Measurements from ENCODE around the gene THRA.

THRA gene

DNA sequence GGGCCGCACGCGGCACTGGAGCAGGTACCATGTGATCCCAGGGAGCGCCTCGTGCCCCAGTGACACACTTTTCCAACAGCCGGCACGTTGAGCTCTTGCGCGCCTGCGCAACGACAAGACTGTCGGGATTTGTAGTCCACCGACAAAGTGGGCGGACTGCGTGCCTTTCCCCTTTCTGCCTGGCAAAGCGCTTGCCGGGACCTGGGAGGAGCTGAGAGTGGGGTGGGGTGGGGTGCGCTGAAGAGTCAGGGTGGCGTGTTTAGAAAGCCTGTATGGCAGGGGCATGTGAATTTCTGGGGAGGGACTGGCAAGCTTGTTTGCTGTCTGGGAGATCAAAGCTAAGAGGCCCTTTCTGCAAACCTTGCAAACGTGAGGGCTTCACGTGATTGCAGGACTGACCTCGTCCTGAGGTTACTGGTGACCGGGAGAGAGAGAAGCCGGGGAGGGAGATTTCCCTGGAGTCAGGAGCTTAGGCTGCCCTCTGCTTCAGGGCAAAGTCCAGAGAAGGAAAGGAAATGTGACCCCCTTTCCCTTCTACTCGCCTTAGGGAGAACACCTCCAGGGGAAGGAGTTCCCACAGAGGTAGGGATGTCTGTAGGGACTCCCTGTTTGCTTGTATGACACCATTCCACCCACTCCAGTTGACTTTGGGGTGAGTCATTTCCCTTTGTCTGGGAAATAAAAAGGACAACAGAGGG lies 38.1 kb downstream of the THRA start:
- DNase-seq: peak; percentile 95

DNA sequence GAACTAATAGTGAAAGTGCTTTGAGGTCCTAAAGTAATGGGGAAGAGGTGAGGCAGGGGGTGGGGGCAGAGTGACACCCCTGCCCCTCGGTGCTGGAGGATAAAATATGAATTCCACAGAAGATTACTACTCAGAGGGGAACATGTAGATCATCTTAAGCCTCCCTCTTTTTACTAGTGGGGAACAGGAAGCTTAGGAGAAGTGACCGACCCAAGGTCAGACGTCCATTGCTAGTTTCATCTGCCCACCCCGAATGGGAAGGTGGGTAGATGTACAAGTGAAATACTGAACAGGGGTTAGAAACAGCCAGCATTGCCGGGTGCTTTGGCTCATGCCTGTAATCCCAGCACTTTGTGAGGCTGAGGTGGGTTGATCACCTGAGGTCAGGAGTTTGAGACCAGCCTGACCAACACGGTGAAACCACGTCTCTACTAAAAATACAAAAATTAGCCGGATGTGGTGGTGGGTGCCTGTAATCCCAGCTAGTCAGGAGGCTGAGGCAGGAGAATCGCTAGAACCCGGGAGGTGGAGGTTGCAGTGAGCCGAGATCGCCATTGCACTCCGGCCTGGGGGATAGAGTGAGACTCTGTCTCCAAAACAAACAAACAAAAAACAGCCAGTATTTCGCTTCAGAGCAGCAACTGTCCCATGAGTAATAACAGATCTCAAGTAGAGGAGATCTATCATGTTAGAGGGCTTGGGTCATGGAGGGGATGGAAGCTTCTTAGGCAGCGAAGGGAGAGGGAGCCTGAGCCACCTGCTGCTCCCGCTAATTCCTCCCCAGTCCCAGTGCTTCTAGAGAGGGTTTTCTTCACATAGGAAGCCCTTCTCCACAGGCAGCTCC lies 38.8 kb downstream of the THRA start:
- no peak for DNase-seq

DNA sequence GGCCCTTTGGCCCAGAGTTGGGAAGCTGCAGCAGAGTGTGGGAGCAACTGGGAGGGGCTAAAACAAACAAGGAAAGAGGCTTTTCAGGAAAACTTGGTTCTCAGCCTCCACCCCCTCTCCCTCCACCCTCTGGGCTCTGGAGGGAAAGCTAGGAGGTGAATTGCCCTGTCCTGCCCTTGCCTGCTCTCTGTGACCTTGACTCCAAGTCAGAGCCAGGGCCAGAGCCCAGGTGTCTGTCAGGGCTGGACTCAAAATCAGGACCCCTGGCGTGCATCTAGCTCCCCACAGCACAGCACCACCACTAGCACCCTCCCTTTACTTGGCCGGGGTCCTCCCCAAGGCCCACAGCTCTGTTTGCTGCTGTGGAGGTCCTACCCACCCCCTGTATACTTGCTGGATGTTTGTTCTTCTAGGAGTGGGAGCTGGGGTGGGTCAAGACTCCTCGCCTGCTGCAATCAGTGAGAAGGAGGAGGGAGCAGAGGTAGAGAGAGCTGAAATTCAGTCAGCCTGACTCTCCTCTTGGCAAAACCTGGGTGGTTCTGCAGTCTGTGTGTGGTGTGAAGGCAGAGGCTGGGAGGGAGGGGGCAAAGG lies 40.4 kb downstream of the THRA start:
- no peak for DNase-seq

DNA sequence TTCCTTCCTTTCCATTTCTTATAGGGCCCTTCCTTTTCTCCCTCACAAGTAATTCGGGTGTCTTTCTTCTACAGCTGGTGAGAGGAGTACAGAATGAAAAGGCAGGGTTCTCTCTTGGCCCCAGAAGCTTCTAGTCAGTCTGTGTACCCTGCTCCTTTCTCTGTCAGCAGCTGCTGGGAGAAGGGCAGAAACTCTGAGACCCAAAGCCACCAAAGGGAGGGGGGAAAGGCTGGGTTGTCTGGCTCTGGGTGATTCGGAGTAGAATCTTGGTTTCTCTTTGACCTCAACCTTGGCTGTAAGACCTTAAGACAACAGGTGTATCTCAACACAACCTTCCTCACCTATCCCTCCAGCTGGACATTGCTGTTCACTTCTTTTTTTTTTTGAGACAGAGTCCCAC lies 40.9 kb downstream of the THRA start:
- no peak for DNase-seq

DNA sequence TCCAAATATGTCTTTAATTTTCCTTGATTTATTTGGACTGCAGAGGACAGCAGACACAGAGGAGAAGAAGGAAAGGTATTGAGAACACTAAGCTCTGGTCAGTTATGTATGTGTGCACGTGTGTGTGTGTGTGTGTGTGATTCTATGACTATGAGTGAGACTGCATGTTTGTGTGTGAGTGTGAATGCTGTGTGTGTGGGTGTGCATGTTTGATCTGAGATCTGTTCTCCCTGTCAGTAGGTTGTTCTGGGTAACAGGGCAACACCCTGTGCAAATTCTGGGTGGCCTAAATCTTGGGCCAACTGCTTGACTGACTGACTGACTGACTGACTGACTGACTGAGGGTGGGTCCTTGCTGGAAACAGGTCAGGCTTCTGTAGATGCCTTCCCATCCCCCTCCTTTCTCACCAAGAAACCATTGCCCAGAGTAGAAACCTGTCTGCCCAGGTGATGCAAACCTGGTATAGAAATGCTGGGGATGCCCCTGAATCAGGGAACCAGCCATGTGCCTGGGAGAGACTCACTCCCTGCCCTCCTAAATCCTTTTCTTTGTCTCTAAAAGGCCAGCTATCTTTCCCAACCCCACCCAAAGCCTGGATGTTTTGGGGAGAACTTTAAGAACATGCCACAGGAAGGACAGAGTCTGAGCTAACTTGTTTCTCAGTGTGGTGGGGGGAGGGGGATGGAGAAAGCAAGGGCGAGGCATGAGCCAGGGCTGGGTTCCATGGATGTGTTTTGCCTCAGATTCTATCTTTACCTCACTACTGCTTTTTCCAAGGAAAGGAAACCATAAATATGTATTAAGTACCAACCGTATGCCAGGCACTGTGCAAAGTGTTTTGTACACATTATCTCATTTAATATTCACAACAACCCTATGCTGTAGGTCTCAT lies 42.1 kb downstream of the THRA start:
- DNase-seq: no peak

DNA sequence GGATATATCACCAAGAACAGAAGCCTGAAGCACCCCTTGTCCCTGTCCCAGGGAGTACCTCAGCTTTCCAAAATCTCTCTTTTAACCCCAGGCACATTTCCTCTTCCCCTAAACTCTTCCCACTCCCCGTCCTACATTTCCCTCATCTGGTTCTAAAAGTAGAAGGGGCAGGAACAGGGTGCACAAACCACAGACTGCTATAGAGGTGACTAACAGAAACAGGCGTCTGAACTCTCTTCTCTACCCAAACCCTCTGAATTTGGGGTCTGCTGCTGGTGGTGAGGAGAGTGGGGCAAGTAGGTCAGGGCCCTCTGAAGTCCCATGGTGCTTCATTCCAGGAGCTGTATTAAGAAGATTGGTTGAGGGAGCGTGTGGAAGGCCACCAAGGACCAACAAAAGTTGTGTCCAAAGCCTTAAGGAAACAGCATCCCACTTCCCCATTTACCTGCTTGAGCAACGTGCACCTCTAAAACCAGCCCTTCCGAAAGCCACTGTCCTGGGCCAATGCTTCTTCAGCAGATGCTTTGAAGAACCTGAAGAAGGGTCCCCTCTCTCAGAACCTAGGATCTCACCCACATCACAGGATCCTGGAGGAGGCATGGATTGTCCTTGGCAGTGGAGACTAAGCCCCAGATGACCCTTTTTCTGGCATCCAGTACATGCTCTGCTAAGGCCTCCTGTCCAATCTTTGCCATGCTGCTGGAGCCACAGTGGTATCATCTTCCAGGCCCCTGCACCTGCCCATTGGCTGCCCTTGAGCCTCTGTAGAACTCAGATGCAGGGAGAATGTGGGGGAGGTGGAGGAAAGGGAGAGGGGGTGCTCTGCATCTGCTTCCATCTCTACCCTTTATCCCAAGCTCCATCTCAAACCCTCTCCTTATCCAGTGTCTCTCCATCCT lies 43.3 kb downstream of the THRA start:
- DNase-seq: no peak

DNA sequence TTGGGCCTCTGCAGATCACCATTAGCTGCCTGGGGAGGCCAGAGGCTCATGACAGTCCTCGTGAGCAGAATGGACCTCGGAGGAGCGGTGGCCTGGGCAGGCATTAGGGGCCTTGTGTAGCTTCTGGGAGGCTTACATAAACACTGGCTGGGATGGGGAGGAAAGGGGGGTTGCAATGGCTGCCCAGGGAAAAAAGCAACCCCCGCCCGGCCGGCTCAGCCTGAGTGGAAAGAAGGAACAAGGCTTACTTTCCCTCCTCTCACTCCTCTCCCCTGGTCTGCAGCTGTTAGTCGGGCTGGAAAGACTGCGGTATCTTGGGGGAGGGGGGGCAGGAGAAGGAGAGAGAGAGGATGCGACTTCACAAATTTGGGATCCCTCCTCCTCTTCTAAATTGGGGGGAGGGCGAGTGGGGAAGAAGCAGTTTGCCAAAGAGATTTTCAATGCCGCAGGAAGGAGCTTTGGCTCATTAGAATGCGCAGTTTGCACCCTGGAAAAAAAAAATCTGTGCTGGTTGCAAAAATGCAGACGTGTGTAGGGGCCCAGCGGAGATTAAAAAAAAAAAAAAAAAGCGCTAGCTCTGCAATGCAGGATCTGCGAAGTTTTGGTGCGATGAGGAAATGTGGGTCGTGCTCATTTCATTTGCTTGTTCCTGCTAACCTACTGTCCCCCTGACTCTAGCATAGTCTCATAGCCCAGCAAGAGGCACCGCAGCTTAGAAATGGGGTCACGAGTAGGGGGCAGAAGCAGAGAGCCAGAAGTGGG lies 44.2 kb downstream of the THRA start:
- DNase-seq: no peak

DNA sequence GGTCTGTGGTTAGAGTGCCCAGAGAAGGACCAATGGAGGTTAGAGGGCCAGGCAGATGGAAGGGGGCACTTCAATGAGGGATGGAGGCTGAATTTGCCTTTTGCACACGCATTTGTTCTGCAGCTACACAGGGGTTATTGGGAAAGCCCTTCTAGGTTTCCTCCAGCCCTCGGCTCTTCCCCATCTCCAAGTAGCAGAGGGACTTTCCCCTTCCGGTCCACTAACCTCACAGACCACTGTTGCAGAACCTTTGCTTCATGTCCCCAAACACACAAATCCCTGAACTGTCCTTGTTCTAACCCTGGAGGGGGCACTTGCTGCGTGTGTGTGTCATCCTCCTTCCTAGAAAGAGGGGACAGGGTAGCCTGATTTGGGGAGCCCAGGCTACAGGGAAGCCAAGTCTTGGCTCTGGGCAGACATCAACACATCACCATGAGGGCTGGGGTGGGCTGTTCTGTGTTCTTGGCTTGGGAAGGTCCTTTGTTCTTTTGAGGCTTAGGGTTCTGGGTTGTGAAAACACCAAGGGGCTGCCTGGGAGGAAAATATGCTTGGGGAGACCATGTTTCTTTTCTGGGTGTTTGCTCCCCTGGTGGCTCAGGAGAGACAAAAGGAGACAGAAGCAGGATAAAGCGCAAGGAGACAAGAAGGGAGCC lies 44.9 kb downstream of the THRA start:
- no peak for DNase-seq

DNA sequence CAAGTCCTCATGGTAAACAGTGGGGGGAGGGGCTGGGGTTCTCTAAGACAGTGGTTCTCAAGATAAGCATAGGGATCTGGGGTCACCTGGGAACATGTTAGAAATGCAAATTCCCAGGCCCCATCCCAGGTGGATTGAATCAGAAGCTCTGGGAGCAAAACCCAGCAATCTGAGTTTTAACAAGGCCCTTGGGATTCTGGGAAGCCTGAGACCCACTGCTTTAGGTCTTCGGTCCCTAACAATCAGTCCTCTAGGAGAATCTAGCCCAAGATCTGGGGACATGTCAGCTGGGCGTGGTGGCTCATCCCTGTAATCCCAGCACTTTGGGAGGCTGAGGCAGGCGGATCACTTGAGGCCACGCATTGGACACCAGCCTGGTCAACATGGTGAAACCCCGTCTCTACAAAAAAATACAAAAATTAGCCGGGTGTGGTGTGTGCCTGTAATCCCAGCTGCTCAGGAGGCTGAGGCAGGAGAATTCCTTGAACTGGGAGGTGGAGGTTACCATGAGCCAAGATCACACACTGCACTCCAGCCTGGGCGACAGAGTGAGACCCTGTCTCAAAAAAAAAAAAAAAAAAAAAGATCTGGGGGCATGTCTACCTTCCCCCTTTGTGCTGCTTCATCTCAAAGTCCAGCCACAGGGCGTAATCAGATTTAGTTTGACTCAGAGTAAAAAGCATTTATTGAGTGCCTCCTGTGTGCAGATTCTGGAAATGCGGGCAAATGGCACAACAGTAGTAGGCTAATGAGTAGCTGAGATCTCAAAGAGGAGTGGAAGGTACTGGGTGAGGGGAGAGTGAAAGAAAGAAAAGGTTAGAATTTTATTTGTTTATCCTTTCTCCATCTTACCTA lies 46.4 kb downstream of the THRA start:
- no peak for DNase-seq

DNA sequence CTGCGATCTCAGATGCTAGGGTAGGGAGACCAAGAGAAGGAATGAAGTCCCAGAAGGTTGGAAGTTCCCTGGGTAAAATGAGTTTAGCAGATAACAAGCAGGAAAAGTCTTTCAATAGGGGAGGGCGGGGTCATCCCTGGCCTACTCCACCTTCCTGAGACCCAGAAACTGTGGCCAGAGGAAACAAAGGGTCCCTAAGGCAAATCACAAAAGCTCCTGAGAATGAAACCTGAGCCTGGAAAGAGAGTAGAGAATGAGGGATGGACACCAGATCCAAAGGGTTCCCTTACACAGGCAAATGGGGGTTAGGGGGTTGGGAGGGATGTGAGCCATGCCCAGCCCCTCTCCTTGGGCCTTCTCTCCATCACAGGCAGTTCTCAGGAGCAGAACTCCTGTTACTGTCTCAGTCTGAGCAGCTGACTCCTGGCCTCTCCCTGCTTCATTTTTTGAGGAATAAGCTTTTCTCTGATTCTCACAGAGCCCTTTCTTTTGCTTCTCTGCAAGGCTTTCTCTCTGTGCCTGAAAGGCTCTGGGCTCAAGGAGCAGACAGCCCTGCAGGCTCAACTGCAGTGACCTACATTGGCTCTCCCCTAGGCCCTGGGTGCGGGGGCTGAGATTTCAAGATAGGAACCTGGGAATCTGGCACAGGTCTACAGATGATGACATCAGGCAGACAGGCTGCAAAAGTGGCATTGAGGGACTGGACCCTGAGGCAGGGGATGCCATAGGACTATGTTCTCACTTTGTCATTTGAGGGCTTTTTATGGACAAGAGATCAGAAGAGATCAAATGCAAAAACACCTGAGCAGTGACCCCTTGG lies 47.5 kb downstream of the THRA start:
- DNase-seq: no peak

DNA sequence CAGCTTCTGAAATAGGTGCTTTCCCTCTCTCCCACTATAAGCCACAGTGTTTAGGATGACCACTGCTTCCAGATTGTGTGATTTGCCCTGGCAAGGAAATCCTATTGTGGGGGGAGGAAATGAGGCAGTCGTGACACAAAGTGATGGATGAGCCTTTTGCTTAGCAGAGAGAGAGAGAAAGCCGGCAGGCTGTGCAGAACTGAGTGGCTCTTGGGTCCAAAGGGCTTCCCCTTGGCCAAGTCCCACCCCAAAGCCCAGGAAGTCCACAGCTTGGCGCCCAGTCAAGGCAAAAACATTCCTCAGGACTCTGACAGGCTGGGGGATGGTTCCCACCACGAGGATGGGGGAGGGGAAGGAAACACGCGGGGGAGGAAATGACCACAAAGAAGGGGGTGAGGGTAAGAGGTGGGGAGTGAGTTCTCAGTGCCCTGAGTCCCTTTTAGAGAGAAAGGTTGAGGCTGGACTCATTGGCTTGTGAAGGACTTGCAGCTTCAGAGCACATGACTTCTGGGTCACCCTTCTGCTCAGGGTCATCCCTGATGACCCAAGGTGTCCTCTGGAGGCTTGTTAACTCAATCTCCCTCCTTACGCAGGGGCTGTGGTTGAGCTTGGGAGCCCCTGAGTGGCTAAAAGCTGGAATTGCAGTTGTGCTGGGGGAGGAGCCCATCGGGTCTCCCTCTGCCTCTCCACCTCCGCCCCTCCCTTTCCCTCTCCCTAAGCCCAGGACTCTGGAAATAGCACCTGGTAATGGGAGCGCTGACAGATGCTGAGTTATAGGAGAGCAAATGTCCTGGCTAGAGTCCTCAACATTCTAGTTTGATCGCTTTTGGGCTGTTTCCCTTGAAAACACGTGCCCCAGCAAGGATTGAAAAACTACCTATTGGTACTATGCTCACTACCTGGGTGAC lies 48.7 kb downstream of the THRA start:
- DNase-seq: peak; percentile 91

DNA sequence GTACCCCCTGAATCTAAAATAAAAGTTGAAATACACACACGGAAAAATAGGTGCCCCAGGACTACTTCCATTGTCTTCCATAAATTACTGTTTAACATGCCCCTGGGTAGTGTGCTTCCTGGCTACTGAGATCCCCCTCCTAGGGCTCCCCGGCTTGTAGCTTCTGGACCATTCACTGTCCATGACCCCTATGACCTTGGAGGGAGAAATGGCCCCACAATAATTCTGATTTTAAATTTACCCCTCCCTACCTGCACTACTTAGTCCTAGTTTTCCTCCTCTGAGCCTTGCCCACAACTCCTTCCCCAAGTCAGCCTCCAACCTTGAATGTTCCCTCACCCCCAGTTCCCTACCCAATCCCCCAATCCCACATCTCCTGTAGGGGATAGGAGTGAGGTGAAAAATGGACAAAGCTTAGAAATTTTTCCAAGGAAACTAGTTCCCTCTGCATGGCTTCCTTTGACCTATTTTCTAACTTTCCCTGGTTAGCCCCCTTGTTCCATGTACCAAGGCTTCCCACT lies 49.5 kb downstream of the THRA start:
- no peak for DNase-seq

DNA sequence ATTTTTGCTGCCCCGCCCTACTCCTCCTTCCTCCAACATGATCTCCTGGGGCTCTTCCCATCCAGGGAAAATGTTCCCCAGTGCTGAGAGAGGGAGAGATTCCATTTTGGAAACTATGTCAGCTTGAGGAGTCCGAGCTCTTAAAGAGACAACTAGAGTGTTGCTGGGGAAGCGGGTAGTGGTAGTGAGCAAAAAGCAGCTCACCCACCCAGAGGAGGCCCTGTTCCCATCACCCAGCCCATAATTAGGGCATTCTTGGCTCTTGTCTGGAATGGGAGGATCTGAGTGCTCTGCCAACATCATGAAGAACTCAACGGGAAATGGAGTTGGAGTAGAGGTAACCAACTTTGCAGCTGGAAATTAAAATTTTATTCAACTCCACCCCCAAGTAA lies 49.9 kb downstream of the THRA start:
- no peak for DNase-seq

DNA sequence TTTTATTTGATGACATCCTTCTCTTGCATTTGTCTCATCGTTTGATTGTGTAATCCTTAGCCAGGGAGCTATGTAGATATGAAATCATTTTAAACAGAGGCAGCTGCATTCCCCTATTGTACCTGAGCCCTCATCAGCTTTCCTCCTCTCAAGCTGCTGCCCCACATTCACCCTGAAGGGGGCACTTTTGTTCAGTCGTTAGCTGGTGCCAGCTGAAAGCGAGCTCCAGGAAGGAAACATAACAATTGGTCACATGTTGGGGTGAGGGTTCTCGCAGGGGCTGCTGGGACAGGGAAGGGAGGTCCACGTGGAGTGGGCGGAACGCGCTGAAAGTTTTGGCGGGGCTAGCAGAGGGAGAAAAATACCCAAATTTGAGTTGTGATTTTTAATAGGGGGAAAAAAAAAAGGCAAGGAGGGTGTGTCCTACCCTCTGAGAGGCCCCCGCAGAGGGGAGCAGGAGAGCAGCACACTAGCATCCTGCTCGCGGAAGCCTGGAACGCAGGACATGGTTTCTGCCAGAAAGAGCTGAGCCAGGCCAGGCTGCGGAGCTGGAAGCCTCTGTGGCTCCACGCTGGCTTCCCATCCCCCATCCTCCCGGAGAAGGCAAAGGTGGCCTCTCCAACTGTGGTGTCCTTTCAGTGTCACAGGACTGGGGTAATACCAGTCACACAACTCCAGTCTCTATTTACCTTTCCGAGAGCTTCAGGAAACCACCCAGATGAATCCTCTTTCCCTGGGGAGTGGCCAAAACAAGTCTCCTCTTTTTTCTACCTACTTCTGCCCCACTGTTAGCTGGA lies 50.5 kb downstream of the THRA start:
- DNase-seq: peak; percentile 93

DNA sequence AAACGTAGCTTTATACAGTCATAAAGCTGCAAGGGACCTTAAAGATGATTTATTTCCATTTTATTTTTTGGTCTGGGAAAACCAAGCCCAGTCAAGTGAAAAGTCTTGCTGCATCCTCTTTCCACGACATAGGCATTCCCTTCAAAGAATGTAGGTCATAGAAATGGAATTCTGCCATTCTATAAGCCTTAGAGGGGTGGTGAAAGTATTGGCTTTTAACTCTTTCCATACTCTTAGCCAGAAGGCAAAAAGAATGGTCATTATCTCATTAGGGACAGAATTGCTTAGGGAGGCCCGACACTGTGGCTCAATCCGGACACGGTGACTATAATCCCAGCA lies 51.1 kb downstream of the THRA start:
- no peak for DNase-seq

DNA sequence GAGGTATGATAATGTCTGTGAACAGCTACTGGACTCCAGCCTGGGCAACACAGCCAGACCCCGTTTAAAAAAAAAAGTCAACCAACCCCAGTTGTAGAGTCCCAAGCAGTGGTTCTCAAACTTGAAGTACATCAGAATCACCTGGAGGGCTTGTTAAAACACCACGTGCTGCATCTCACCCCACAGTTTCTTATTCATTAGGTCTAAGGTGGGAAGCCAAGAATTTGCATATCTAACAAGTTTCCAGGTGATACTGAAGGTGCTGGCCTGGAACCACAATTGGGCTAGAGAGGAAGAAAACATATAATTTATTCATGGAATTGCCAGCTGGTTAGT lies 52.3 kb downstream of the THRA start:
- DNase-seq: no peak
